PC-3 (cell line): ENCODE data around the gene FAM20B. TPM values are rescaled to one million over a fixed set of nuclear protein-coding genes. Genes with fewer than 3 reads are reported as not detected.
A peak's percentile ranks its signal among the peaks of the same experiment; 100 is the strongest.

Experiments used
- ATAC-seq: fragments of 200-7000 bp; cut with Tn5 transposase; 2 replicates; pipeline ENCODE4 v1.9.1; 2020; ENCODE audit warnings: mild to moderate bottlenecking, moderate library complexity
- BruUV-seq: library from RNA; stranded (reverse); fragments of 400-500 nt; replicated peaks from 2 replicates; lab custom pipeline; 2021; lab: Mats Ljungman, UMichigan
- CTCF ChIA-PET: fragments of 300-600 bp; sonication (Branson Sonifier 250); formaldehyde crosslinking; loops from one replicate; lab custom pipeline; 2022; ENCODE audit warnings: antibody characterized with exemption; lab: Charles Lee
- POLR2A ChIA-PET: fragments of 300-600 bp; sonication (Branson Sonifier 250); formaldehyde crosslinking; loops from one replicate; lab custom pipeline; 2022; ENCODE audit warnings: antibody characterized with exemption; ENCODE audit not compliant: unreplicated experiment; lab: Charles Lee
- DNase-seq: peaks from one replicate; pipeline ENCODE4 v3.0.0-alpha.2; 2015
- H2AFZ ChIP-seq: fragments of 300-600 bp; sonication (generic); 2 replicates; pipeline ENCODE4 v1.6.0; 2016; ENCODE audit warnings: antibody characterized with exemption, low read length
- H3F3A ChIP-seq: fragments of 300-600 bp; sonication (generic); one replicate; pipeline ENCODE4 v1.6.0; 2017; ENCODE audit warnings: antibody characterized with exemption, low read length, control low read depth, mild to moderate bottlenecking; ENCODE audit not compliant: unreplicated experiment
- H3K27ac ChIP-seq: fragments of 300-600 bp; sonication (generic); 2 replicates; pipeline ENCODE4 v1.5.1; 2016; ENCODE audit warnings: mild to moderate bottlenecking, low read length
- H3K27me3 ChIP-seq: fragments of 300-600 bp; sonication (generic); 2 replicates; pipeline ENCODE4 v1.6.1; 2016; ENCODE audit warnings: low read length, mixed read lengths
- H3K36me3 ChIP-seq: fragments of 300-600 bp; sonication (generic); 2 replicates; pipeline ENCODE4 v1.6.1; 2016; ENCODE audit warnings: low read depth, mixed run types, low read length, mixed read lengths
- H3K4me1 ChIP-seq: fragments of 300-600 bp; sonication (generic); 2 replicates; pipeline ENCODE4 v1.5.1; 2016; ENCODE audit warnings: low read length; ENCODE audit not compliant: insufficient read depth
- H3K4me2 ChIP-seq: fragments of 300-600 bp; sonication (generic); 2 replicates; pipeline ENCODE4 v1.6.0; 2016; ENCODE audit warnings: low read length
- H3K4me3 ChIP-seq: fragments of 300-600 bp; sonication (generic); 2 replicates; pipeline ENCODE4 v1.5.1; 2016; ENCODE audit warnings: mild to moderate bottlenecking, low read length, mixed read lengths
- H3K79me2 ChIP-seq: fragments of 300-600 bp; sonication (generic); 2 replicates; pipeline ENCODE4 v1.6.1; 2017; ENCODE audit warnings: low read length, mixed read lengths
- H3K9ac ChIP-seq: fragments of 300-600 bp; sonication (generic); 2 replicates; pipeline ENCODE4 v1.6.0; 2016; ENCODE audit warnings: mild to moderate bottlenecking, low read length
- H3K9me2 ChIP-seq: fragments of 300-600 bp; sonication (generic); replicated peaks from 2 replicates; pipeline ENCODE4 v1.6.1; 2016; ENCODE audit warnings: mixed run types, low read length, mixed read lengths
- H3K9me3 ChIP-seq: fragments of 300-600 bp; sonication (generic); 2 replicates; pipeline ENCODE4 v1.6.1; 2016; ENCODE audit warnings: low read length, mixed read lengths
- H4K20me1 ChIP-seq: fragments of 300-600 bp; sonication (generic); 2 replicates; pipeline ENCODE4 v1.6.1; 2016; ENCODE audit warnings: low read length, mixed read lengths
- CTCF ChIP-seq: fragments of 300-600 bp; sonication (generic); conservative IDR thresholded peaks from 2 replicates; pipeline ENCODE4 v1.5.1; 2017; ENCODE audit warnings: antibody characterized with exemption, low read depth, mild to moderate bottlenecking, low read length
- EZH2 ChIP-seq: fragments of 300-600 bp; sonication (generic); IDR thresholded peaks from one replicate; pipeline ENCODE4 v1.6.1; 2017; ENCODE audit warnings: antibody characterized with exemption, mild to moderate bottlenecking, low read length; ENCODE audit not compliant: unreplicated experiment
- EZH2phosphoT487 ChIP-seq: fragments of 300-600 bp; sonication (generic); IDR thresholded peaks from 2 replicates; pipeline ENCODE4 v1.6.1; 2018; ENCODE audit warnings: mild to moderate bottlenecking, antibody characterized with exemption, low read length, borderline replicate concordance
- intact Hi-C: fragments of 100-400 bp; cut with micrococcal nuclease; formaldehyde crosslinking; loops from 2 replicates; pipeline ENCODE4 v1.9.0; 2023
- total RNA-seq: library from RNA; depleted of rRNA; stranded (reverse); fragments of >200 nt; gene quantifications from 2 replicates; pipeline ENCODE4 v1.2.3, GENCODE V29; 2014

The FAM20B gene
- total RNA-seq, 1 experiment from 2014 or later = 21.1 TPM

GRCh38 chr1:179016706-179017382, 8.8 kb upstream of the FAM20B start:
- Histone ChIP-seq H3K9ac (peak overlapping the region; percentile 31), H3K27me3 (no peaks in the 10 kb centered on the region), H4K20me1 (no peaks in the 10 kb centered on the region), H2AFZ (peak overlapping the region; percentile 52), H3K79me2 (no peaks in the 10 kb centered on the region), H3K4me3 (peak overlapping the region; percentile 35; the same call in 1 of the 2 replicates), H3K27ac (peak overlapping the region; percentile 82), H3K4me2 (peak overlapping the region; percentile 77), H3K9me2 (no peaks in the 10 kb centered on the region), H3K4me1 (peaks cover 30% of the 10 kb centered on the region), H3K36me3 (no peaks in the 10 kb centered on the region), H3K9me3 (no peaks in the 10 kb centered on the region), H3F3A (no peaks in the 10 kb centered on the region)
- ATAC-seq = peak; percentile 95
- DNase-seq = peak; percentile 93
- ChIA-PET POLR2A (no interaction called here), CTCF (no interaction called here)
- TF ChIP-seq CTCF = no peak
- no peak for TF ChIP-seq EZH2
- TF ChIP-seq EZH2phosphoT487 = no peak
- intact Hi-C loops = no loop called here
- BruUV-seq = no TSS peak

GRCh38 chr1:179017383-179018326, 8.0 kb upstream of the FAM20B start:
- Histone ChIP-seq H3K4me1 (peaks cover 30% of the 10 kb centered on the region), H3K9me2 (no peaks in the 10 kb centered on the region), H3K79me2 (no peaks in the 10 kb centered on the region), H3K27ac (peak overlapping the region; percentile 82), H2AFZ (peak overlapping the region; percentile 52; the same call in 1 of the 2 replicates), H4K20me1 (no peaks in the 10 kb centered on the region), H3K27me3 (no peaks in the 10 kb centered on the region), H3K9ac (peak overlapping the region; percentile 31; the same call in 1 of the 2 replicates), H3K36me3 (no peaks in the 10 kb centered on the region), H3K9me3 (no peaks in the 10 kb centered on the region), H3K4me2 (peak overlapping the region; percentile 77), H3K4me3 (peak overlapping the region; percentile 35), H3F3A (no peaks in the 10 kb centered on the region)
- intact Hi-C loops = no loop called here
- POLR2A ChIA-PET = no interaction called here
- TF ChIP-seq EZH2 (no peak), CTCF (no peak), EZH2phosphoT487 (no peak)
- peak; percentile 45 for DNase-seq
- CTCF ChIA-PET = no interaction called here
- ATAC-seq = peak; percentile 48
- BruUV-seq = no TSS peak
